Gastroesophageal sphincter (tissue), 3 donors: Measurements from ENCODE around the gene ELMO3.

Experiments
- POLR2AphosphoS5 ChIP-seq: sonication (generic); formaldehyde crosslinking; IDR thresholded peaks from one replicate; pipeline ENCODE4 v1.6.1; 2017; ENCODE audit warnings: antibody characterized with exemption
- TF ChIP-seq, protein P1 (sequence below), 4 experiments: fragments of 200-600 bp in 2 of 4; fragments of 450-650 bp in 2 of 4; sonication (generic) in 1 of 4; IDR thresholded peaks; one replicate each; pipeline ENCODE4 v1.5.1; 2017 to 2019; ENCODE audit warnings: antibody characterized with exemption in 4 of 4, mild to moderate bottlenecking in 2 of 4, moderate library complexity in 2 of 4

DNA sequence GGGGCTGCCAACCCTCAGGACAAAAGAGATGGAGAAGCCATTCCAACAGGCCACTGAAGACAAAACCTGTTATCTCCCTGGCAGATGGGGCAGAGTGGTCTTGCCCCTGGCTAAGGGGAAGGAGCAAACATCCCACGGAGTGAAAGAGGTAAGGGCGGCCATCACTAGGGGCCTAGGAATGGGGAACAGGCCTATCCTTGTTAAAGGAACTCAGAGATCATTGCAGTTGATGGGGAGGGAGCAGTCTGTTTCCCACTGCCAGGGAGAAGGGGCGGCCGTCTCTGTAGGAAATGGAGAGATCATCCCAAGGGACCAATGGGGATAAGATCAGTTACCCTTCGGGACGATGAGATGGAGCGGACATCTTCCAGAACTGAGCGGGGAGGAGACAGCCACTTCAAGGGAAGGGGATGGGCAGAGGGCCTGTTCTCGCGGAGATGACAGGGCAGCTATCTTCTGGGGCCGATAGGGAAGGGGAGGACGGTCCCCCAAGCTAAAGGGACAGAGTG, 27.4 kb downstream of the ELMO3 start:
- TF ChIP-seq, protein P1, sequence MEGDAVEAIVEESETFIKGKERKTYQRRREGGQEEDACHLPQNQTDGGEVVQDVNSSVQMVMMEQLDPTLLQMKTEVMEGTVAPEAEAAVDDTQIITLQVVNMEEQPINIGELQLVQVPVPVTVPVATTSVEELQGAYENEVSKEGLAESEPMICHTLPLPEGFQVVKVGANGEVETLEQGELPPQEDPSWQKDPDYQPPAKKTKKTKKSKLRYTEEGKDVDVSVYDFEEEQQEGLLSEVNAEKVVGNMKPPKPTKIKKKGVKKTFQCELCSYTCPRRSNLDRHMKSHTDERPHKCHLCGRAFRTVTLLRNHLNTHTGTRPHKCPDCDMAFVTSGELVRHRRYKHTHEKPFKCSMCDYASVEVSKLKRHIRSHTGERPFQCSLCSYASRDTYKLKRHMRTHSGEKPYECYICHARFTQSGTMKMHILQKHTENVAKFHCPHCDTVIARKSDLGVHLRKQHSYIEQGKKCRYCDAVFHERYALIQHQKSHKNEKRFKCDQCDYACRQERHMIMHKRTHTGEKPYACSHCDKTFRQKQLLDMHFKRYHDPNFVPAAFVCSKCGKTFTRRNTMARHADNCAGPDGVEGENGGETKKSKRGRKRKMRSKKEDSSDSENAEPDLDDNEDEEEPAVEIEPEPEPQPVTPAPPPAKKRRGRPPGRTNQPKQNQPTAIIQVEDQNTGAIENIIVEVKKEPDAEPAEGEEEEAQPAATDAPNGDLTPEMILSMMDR (IDR thresholded peaks at IDR 0.05): no peak
- TF ChIP-seq POLR2AphosphoS5: no peak
